Activated CD8-positive, alpha-beta memory T cell treated with anti-CD3 and anti-CD28 coated beads, Interleukin-2, amount 50 U/mL, for 48 hours (primary cell): Measurements from ENCODE around the gene ACSL3.
"Not testable (repeated sequence)": the region's sequence is repeated elsewhere in the genome, so short reads cannot be mapped to it uniquely, and the experiment has no call there.

Experiments used
- DNase-seq: peaks from one replicate; pipeline ENCODE4 v3.0.0-alpha.2; 2020

ACSL3 gene

DNA sequence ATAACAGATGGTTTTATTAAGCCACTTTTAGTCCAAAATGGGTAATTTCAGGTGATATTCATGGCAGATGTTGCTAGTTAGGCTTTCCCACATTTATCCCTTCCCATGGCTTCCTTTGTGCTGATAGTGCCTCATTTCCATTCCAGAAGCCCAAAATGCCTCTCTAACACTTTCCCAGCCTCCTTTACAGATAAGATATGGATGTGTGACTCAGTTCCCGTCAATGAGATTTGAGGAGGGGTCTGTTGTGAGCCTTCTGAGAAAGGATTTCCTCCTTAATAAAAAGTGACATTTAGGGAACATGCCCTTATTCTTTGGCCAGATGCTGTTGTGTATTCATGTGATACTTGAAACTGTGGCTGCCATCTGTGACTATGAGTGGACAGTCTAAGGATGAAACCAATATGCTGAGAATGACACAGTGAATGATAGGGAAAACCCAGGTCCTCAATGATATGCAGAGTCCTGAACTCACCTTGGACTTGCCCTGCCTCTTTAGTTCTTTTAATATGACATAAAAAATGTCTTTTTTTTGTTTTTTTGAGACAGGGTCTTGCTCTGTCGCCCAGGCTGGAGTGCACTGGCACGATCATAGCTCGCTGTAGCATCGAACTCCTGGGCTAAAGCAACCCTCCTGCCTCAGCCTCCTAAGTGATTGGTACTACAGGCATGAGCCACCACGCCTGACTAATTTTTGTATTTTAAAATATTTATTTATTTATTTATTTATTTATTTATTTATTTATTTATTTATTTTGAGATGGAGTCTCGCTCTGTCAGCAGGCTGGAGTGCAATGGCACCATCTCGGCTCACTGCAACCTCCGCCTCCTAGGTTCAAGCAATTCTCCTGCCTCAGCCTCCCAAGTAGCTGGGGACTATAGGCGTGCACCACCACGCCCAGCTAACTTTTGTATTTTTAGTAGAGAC, 5.8 kb upstream of the ACSL3 start:
- DNase-seq: no peak

DNA sequence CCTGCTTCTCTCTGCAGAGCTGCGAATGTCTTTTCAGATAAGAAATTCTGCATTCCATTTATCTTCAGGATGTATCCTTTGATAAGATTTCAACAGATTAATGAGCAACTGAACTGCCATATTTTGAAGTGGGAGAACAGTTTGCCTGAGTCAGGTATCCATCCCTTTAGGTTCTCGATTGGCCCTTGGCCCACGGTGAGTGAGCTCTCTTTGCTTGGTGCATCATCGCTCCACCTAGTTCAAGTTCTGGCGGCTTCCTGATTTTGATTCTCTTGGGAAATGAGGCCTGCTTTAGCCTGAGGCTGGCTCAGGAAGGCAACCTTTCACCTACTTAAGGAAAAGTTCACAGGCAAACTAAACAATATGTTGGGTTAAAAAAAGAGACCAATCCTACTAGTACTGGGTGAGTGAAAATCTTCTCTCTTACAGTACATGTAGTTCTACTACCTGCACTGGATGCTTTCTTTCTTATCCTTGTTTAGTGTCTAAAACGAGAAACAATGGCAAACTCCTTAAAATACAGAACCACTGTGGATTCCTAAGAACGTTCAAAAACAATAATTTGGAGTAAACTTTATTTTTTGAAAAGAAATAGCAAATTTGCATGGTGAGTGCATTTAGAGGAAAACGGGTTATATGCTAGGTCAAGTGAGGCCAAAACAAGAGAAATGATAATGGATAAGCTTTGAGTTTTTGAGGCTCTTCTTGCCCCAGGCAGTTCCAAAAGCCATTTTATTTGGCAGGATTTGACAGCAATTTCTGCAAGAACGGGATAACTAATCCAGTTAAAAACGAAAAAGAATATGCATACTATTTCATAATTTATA, 837 bp upstream of the ACSL3 start:
- no peak for DNase-seq

DNA sequence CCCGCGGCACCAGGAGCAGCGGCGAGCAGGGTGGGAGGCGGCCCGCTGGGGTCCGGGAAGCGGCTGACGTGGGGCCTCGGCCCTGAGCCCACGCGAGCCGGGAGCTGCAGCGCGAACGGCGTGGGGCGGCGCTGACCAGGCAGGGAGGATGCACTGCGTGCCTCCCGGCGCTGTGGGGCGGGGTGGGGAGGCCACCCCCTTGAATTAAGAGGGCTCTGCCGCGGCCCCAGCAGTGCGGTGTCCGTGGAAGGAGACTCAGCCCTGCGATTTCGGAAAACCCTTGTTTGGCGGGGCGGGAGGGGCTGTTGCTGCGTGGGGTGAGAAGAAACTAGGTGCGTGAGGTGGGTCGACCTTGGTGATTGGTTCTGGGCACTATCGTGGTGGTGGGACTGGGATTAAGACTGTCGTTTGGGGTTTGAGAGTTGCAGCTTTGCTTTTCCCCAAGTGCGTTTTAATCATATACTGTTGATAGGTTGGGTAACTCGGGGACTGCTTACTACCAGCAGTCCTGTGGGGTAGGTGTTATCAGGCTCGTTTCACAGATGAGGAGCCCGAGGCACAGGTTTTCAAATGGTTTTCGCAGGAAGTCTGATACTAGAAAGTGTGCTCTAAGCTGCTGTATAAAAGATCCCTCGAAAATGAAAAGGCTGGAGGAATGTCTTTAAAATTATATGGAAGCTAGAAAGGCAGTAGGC, 722 bp downstream of the ACSL3 start:
- peak; percentile 70 for DNase-seq

DNA sequence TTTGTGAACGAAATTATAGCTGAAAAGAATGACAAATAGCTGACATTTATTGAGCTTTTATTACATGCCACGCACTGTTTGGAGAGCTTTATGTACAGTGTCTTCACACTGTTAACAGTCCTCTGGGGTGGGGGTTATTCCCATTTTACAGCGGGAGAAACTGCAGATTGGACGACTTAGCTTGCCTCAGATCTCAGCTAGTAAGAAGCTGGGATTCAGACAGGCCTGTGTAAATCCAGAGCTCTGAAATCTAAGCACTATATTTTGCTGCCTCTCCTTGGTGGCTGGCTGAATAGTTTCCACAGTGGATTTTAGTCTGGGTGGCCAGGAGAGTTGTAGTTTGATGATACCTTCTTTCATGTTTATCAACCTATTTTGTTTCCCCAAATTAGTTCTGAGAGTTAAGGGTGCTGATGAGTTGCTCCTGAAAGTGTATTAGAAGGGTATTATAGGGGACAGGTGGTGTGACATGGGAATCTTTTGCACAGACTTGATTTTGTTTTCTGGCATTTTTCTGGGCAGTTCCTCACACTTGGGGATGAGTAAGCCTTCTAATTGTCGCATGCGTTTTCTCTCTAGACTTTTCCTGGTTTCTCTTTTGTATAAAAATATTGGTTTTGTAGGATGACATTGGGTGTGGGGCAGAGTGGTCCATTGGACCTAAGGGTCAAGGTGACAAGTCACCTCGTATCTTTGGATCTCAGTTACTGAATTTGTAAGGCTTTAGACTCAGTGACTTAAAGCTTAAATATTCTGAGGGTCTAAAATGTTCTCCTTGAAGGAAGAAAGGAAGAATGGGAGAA, 1.5 kb downstream of the ACSL3 start:
- no peak for DNase-seq

DNA sequence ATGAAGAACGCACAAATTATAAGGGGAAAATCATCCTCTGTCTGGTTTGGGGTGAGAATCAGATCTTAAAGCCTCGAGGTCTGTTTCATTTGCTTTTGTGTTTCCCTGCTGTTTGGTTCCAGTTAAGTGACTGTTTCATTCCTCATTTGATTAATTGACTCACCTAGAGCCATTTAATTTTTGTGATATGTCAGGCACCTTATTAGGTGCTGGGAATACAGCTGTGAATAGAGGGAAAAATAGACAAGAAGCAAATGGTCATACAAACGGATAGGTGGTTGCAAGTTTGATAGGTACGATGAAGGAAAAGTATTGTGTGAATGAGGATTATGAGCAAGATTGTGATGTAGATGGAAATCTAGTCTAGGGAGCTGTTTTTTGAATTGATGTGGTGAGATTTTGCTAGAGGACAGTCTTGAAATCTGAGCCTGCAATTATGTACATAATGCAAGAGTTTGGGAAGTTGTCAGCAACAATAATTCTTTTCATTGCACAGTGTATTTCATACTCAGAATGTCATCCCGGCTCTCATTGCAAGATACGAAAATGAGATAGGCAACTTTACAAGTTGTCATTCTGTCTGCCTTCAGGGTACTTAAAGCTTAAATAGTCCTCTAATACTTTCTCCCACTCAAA, 2.2 kb downstream of the ACSL3 start:
- no peak for DNase-seq

DNA sequence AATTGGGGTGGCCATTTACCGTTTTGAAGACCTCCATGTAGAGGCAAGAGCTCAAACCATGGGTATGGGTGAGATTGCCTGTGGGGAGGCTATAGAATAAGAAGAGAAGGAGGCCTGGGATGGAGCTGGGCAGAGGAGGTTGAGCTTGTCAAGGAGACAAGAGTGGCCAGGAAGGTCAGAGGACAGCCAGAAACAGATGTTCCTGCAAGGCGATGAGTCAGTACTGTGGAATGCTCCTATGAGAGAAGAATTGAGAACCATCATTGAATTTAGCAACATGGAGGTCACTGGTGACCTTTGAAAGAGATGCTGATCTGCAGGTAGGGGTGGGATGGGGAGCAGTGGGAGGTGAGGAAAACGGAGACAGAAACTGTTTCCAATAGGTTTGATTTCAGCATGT, 3.5 kb downstream of the ACSL3 start:
- no peak for DNase-seq

DNA sequence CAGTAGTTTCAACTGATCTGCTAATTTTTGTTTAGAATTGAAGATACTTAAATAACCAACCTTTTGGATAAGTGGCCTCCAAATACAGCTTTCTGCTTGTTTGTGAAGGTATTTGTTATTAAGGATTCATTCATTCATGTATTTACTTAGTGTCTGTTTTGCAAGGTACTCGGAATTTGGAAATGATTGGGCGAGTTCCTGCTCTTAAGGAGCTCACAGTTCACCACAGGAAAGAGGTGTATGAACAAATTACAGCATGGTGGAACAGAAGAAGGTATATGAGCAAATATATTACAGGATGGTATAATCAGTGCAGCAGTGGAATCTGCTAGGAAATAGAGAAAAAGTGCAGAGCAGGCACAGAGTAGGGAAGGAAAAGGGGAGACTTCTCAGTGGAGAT, 4.5 kb downstream of the ACSL3 start:
- DNase-seq: no peak

DNA sequence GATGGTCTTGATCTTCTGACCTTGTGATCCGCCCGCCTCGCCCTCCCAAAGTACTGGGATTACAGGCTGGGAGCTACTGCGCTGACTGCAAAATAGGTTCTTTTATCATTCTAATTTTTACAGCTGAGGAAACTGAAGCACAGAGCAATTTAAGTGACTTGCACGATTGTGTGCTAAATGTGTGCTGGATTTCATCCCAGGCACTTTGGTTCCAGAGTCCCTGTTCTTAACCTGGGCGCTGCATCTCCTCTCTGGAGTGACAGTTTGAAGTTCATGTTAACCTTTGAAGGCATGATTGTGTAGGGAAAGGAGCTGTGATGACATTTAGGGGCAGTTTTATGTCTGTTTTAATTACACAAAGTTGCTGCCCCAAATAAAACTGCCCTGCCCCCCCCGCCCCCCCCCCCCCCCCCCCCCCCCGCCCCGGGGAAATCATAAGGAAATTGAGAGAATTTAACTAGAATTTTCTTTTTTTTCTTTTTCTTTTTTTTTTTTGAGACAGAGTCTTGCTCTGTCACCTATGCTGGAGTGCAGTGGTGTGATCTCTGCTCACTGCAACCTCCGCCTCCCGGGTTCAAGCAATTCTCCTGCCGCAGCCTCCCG, 5.6 kb downstream of the ACSL3 start:
- DNase-seq: no peak

DNA sequence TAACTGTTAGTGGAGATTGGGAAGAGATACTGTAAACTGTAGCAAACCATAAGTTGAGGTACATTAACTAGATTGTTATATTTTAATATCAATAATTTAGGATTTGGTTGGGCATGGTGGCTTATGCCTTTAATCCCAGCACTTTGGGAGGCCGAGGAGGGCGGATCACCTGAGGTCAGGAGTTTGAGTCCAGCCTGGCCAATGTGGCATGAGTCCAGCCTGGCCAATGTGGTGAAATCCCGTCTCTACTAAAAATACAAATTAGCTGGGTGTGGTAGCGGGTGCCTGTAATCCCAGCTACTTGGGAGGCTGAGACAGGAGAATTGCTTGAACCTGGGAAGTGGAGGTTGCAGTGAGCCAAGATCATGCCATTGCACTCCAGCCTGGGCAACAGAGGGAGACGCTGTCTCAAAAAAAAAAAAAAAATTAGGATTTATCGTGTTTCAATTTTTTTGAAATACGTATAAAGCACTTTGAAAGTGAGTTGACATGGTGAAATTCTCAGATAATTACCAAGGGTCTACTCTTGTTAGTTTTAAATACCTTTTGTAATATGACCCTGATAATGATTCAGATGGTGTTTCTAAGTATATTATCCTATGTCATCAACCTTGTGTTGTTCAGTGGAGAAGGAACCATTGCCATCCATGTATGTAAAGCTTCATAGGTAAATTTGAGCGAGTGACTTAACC, 7.9 kb downstream of the ACSL3 start:
- not testable (repeated sequence) for DNase-seq

DNA sequence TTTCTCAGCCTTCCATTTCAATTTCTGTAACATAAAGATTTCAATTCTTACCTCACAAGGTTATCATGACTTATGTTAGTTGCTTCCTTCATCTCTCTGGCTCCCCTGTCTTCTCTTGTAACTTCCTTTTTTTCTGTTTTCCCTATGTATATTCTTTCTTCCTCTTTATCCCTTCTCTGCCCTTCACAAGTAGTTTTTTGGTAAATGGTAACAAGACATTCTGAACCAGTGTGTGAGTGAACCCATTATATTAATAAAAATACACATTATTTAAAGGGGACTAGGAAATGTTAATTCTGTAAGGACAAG, 8.4 kb downstream of the ACSL3 start:
- DNase-seq: no peak

DNA sequence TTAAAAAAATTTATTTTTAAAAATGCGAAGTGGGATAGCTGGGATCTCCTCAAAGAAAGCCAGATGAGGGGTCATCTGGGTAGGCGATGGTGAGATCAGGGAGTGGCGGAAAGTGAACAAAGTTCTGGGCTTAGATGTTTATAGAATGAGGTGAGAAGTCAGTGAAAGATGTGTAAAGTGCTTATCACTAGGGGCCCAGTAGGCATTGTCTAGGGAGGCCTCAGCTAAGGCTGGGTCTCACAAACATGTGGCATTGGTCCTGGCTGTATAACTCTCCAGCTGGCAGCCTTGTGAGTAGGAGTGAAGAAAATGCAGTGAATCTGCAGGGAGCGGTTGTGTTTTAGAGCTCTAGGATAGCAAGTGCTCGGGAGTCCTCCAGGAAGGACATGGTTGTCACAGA, 10.5 kb downstream of the ACSL3 start:
- no peak for DNase-seq

DNA sequence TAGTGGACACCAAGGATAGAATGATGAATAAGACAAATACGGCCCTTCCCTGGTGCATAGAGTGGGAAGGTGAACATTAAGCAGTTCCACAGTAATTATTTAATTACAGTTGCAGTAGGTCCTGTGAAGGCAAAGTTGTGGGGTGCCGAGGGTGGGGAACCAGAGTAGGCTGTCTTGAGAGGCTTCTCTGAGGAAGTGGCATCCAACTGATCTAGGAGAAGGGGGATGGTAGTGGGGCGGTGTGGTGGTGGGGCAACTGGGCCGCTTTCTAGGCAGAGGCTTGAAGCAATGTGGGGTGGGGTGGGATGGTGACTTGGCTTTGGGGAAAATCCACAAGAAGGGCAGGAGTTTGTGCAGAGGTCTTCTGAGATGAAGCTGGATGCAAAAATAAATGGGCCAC, 11.7 kb downstream of the ACSL3 start:
- DNase-seq: no peak

DNA sequence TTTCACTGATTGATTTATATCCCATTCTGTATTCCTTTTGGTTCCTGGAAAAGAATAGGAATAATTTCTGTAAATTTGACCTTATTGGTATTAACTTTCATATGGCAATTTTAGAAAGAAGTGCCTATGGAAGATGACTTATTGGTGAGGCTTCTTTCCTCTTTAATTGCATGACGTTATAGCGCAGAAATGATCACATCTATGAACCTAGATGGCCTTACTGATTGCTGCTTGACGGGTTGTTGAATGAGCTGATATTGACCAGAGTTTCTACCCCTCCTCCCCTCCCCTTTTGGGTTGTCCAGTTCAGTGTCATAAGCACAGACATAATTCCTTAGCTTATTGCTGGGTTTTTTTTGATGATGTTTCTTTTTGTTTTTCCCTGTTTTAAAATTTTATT, 14.6 kb downstream of the ACSL3 start:
- DNase-seq: no peak

DNA sequence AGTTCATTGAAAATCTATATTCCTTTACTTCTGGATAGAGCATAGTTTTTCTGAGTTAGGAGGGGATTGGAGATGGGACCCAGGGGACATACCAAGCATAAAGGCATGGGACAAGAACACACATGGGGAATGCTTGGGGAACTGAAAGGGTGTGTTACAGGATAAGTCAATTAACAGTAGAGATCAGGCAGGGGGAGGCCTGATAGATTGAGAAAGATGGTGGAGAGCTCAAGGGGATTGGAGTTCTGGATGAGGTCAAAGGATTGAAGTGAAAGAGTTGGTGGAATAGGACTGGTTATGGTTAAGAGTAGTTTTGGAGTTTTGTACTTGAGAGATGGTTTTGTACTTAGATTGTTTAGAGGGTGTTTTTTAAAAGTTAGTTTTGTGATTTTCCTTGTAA, 16.1 kb downstream of the ACSL3 start:
- no peak for DNase-seq

DNA sequence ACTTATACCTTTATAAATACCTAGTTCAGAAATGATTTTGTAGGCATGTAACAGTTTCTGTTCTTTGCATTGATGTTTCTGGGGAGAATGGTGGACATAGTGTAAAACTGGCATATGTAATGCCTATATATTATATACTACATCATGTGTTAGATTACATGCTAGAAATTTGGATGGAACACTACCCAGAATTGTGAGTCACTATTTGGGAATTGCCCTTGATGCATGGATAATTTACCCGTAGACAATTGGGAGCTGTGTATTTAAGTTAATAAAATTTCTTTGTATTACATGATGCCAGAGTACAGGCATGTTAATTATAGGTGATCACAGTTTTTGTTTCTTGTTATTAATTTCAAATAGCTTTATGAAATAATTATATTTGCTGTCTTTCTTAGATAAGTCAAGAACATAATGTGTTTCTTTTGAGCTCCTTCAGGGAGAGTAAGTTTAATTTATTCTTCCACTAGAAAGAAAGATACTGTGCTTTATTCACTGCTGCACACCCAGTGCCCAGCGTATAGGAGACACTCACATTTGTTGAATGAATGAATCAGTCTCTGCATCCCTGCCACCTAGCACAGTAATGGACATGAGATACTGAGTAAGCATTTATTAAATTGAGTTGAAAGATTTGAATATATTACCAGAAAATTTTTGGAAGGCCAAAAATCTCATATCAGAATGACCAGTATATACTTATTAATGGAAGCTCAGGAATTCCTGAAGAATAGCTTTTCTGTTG, 16.9 kb downstream of the ACSL3 start:
- no peak for DNase-seq

DNA sequence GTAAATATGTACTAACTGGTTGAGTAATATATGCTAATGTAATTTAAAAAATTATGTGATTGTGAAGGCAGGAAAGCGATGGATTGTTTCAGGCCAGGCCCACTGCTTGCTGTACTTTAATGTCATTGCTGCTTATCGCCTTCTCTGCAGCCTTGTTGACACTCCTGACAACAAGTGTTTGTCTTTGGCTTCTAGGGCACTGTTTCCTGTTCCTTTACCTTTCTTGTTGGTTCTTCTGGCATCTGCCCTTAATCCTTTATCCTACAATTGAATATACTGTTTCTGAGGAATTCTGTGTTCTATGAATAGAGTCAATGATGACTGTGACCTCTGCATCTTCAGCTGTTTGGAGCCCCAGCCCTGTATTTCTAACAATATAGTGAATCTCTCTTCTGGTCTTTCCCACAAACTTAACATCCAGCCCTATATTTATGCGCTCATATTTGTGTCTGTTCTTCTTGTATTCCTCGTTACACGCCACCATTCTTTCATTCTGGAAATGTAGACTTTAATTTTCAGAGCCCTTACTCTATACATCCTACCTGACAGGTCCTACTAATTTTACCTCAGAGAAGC, 17.6 kb downstream of the ACSL3 start:
- DNase-seq: no peak

DNA sequence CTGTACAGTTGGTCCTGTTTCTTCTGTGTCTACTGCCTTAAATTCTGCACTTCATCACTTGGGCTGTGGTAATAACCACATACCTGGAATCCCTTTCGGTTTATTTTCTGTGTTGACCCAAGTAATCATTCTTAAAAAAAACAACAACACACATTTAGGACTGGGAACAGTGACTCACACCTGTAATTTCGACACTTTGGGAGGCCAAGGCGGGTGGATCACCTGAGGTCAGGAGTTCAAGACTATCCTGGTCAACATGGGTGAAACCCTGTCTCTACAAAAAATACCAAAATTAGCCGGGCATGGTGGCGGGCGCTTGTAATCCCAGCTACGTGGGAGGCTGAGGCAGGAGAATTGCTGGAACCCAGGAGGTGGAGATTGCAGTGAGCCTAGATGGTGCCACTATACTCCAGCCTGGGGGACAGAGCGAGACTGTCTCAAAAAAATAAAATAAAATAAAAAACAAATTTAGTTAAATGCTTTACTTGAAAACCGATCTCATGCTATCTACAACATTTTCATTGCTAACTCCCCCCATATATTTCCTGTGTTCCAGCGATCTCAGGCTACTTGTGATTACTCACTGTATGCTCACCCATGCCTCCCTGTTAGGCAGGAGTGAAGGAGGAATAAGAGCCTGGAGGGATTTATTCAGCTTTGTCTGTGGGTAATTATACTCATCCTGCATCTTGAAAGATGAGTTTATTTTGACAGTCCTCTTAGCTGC, 18.2 kb downstream of the ACSL3 start:
- DNase-seq: no peak

DNA sequence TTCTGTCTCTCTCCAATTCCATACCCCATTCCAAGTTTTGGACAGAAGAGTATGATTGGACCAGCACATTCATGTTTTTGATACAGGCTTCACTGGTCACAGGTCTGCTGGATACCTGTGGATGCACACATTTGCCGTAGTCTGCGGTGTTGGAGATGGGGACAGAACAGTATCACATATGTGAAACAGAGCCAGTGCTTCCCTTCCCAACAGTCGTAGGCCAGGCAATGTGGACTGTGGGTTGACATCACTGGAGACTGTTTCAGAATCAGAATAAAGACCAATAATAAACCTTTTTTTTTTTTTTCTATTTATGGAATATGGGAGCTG, 18.7 kb downstream of the ACSL3 start:
- DNase-seq: no peak

DNA sequence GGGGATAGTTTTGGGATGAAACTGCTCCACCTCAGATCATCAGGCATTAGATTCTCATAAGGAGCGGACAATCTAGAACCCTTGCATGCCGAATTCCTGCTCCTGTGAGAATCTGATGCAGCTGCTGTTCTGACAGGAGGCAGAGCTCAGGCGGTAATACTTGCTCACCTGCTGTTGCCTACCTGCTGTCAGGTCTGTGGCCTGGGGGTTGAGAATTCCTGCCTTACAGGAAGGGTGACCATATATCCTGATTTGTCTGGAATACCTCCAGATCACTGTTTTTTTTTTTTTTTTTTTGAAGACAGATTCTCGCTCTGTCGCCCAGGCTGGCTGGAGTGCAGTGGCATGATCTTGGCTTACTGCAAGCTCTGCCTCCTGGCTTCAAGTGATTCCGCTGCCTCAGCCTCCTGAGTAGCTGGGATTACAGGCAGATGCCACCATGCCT, 21.7 kb downstream of the ACSL3 start:
- DNase-seq: no peak

DNA sequence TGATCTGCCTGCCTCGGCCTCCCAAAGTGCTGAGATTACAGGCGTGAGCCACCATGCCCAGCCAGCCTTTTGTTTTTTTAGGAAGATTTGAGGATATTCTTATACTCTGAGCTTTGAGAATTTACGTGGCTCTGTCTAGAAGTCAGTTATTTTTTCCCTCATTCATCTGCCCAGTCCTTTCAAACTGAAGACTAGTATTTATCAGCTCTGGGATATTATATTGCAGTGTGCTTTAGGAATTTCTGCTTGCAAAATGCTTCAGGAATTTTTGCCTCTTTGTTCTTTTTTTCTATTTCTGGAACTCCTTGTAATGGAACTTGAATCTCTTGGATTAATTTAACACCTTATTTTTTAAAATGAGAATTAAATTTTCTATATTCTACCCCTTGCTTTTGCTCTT, 22.6 kb downstream of the ACSL3 start:
- no peak for DNase-seq
